HEK293 (cell line): ENCODE results near the gene SH3BP5L.

Source experiments
- CTCF ChIP-seq: fragments of 450-650 bp; formaldehyde crosslinking; IDR thresholded peaks from 2 replicates; pipeline ENCODE4 v1.5.1; 2016; ENCODE audit warnings: missing biosample characterization, missing genetic modification characterization
- REPIN1 ChIP-seq: fragments of 450-650 bp; formaldehyde crosslinking; IDR thresholded peaks from 2 replicates; pipeline ENCODE4 v1.5.1; 2017; ENCODE audit warnings: missing biosample characterization, missing genetic modification characterization, low read depth
- ZBTB44 ChIP-seq: fragments of 450-650 bp; IDR thresholded peaks from 2 replicates; pipeline ENCODE4 v1.5.1; 2018; ENCODE audit warnings: missing biosample characterization, mild to moderate bottlenecking, missing genetic modification characterization
- ZBTB6 ChIP-seq: fragments of 450-650 bp; formaldehyde crosslinking; IDR thresholded peaks from 2 replicates; pipeline ENCODE4 v1.5.1; 2017; ENCODE audit warnings: missing biosample characterization, missing genetic modification characterization
- ZBTB7A ChIP-seq: fragments of 450-650 bp; formaldehyde crosslinking; IDR thresholded peaks from 2 replicates; pipeline ENCODE4 v1.5.1; 2016; ENCODE audit warnings: low read depth, missing biosample characterization, missing genetic modification characterization
- ZNF362 ChIP-seq: fragments of 450-650 bp; formaldehyde crosslinking; IDR thresholded peaks from 2 replicates; pipeline ENCODE4 v1.5.1; 2016; ENCODE audit warnings: missing biosample characterization, missing genetic modification characterization
- ZNF398 ChIP-seq: fragments of 450-650 bp; formaldehyde crosslinking; IDR thresholded peaks from 2 replicates; pipeline ENCODE4 v1.5.1; 2017; ENCODE audit warnings: missing biosample characterization, missing genetic modification characterization
- ZNF561 ChIP-seq: fragments of 450-650 bp; IDR thresholded peaks from 2 replicates; pipeline ENCODE4 v1.5.1; 2018; ENCODE audit warnings: missing biosample characterization, missing genetic modification characterization, borderline replicate concordance
- ZNF777 ChIP-seq: fragments of 450-650 bp; formaldehyde crosslinking; IDR thresholded peaks from 2 replicates; pipeline ENCODE4 v1.5.1; 2017; ENCODE audit warnings: missing biosample characterization, missing genetic modification characterization, borderline replicate concordance
- ZSCAN18 ChIP-seq: fragments of 450-650 bp; formaldehyde crosslinking; IDR thresholded peaks from 2 replicates; pipeline ENCODE4 v1.5.1; 2016; ENCODE audit warnings: missing biosample characterization, missing genetic modification characterization

- no peak for TF ChIP-seq CTCF (tag by site-specific recombination)
- no peak for TF ChIP-seq ZBTB7A (tag by site-specific recombination)
- TF ChIP-seq ZNF398, result no peak
- TF ChIP-seq ZNF561 (tag by site-specific recombination), result no peak
- no peak for TF ChIP-seq ZSCAN18 (tag by site-specific recombination)
- TF ChIP-seq REPIN1 (tag by site-specific recombination), result no peak
- no peak for TF ChIP-seq ZNF362 (tag by site-specific recombination)
- no peak for TF ChIP-seq ZBTB6 (tag by site-specific recombination)
- TF ChIP-seq ZNF777 (tag by site-specific recombination), result no peak
- no peak for TF ChIP-seq ZBTB44 (tag by site-specific recombination)
Measured at GRCh38 chr1:248847956-248848561, 22.3 kb upstream of the SH3BP5L start.
